ENCODE measurements around the gene PPP1R12B.
"Not testable (repeated sequence)": the region's sequence is repeated elsewhere in the genome, so short reads cannot be mapped to it uniquely, and the experiment has no call there.

The PPP1R12B gene

DNA sequence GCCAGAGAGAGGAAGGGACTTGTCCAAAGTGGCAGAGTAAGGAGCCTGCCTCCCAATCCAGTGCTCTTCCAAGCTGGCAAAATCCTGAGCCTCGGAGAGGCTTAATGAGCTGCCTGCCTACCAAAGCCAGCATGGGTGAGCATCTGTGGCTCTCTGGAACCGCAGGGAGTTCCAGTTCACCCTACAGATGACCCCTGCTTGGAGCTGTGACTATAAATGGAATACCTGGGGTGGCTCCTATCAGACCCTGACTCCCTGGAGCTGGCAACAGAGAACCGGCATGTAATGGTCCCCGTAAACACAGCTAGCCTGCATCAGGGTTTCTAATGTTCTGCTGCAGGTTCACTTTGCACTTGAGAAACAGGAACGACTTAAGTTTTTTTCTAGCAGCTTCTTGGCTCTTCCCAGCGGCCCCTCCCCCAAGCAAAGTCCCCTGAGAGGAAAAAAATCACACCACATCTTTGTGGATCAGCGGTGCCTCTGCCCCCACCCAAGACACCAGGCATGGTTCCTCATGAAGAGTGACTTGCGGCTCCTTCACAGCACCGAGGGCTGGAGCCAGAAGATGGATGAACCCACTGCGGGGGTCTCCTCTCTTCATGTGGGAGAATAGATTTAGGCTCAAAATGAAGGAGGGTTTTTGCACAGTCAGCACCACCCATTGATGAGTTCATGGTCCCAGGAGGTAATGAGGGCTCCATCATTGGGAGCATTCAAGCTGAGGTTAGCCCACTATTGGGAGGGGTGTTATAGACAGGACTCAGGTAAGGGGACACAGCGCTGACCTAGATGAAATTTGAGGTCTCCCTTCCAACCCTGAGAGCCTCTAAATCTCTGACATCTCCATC lies 282.8 kb downstream of the PPP1R12B start:
- no peak for DNase-seq (ENCODE audit: low spot score)

DNA sequence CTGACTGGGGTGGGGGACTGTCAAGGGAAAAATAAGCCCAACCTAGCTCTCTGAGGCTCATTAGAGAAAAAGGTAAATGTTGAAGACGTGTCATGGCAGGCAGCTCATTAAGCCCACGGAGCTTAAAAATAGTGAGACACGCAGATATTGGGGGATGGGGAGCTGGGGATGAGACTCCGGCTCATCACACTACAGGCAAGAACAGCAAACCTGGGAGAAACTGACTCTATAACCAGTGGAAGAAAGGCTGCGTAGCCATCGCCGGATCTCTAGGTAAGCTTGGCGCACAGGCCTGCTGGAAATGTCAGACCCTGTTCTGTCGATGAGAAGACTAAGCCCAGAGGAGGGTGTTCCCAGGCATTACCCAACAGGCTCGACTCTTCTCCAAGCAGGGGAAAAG lies 283.7 kb downstream of the PPP1R12B start:
- DNase-seq (ENCODE audit: low spot score): no peak

DNA sequence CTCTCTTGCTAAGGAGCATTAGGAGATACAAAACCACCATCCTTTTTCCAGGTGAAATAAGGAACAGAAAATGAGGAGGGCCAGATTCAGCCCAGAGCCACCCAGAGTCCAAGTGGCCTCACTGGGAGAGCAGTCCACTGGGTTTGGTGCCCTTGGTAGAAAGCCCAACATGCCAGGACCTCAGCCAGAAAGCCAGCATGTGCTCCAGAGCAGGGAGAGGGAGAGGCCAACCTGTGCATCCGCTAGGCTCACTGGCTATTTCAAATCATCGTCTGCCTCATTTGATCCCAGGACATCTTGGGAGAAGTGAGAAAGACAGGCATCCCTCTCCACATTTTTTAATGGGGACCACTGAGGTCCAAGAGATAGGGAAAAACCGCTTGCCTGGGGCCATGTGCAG lies 287.7 kb downstream of the PPP1R12B start:
- DNase-seq (ENCODE audit: low spot score): not testable (repeated sequence)

DNA sequence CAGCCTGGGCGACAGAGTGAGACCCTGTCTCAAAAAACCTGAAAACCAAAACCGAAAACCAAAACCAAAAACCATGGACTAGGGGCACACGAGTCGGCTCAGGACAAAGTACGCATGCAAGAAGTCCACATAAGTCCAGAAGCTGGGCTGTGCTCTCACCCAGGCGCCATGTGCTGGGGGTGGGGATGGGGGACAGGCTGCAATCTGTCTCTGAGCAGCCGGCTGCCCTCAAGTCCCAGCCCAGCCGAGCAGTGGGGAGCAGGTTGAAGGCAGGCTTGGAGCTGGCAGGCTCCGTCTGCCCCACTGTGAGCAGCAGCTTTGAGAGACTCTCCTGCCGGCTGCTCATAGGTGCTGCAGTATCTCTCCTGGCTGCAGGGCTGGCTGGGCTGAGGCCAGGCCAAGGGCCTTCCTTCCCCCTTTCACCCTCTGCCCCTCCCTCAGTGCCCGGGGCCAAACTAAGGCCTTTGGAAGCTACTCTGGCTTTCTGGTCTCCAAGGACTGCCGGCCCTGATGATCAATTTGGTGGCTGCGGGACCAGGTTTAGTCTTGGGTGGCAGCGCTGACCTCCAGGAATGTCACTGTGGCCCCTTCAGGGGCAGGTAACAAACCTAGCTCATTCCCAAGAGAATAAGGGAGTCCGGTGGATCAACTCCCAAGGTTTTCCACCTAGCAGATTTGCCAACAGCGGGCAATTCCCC lies 289.0 kb downstream of the PPP1R12B start:
- DNase-seq (ENCODE audit: low spot score): not testable (repeated sequence)

DNA sequence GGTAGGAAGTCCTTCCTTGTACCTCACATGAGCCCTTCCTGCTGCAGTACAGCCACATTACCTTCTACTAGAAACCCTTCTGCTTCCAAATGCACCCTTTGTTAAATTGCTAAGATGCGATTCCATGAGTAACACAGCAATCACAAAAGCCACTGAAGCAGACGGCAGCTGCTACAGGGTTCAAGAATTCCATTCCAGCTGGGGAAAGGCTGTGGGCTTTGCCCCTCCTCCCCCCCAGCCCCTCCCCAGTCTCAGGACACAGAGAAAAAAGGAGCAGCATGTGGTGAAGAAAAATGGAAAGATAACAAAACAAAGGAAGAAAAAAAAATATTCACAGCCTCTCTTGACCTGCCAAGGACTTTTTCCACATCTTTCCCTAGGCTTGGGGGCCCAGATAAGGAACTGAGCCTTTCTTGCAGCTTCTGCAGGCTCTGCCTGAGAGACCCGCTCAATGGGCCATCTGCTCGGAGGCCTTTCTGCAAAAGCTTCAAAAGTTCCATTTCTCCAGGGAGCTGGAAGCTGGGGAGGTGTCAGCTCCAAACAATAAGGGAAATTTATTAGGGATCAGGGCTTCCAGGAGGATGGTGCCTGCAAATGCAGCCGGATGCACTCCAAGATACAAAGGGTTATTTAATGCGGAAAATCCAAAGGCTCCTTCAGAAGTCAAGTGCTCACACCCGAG lies 289.7 kb downstream of the PPP1R12B start:
- DNase-seq (ENCODE audit: low spot score): no peak

DNA sequence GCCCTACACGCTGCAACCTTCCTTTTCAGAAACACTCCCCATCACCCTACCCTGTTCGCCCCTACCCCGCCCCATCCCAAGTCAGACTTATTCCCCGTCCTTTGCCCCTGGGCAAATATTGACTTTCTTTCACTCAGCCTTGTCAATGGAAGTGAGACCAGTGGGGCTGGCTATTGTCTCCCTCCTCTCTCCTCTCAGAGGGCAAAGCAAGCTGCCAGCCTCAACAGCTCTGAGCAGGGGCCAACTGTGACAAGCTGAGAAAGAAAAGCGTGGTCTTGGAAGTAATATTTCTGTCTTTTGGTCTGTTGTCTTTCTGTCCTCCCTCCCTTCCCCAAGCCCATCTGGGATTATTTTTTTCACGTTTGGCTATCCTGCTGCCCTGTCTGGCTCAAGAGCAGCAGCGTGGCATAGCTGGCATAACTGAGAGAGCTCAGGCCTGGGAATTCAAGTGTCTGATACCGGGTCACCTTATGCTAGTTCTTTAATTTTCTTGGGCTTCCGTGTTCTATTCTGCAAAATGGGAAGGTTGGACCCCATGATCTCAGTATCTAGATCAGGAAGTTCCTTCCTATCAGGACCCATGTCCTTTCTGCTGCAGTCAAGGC lies 290.3 kb downstream of the PPP1R12B start:
- not testable (repeated sequence) for DNase-seq (ENCODE audit: low spot score)

DNA sequence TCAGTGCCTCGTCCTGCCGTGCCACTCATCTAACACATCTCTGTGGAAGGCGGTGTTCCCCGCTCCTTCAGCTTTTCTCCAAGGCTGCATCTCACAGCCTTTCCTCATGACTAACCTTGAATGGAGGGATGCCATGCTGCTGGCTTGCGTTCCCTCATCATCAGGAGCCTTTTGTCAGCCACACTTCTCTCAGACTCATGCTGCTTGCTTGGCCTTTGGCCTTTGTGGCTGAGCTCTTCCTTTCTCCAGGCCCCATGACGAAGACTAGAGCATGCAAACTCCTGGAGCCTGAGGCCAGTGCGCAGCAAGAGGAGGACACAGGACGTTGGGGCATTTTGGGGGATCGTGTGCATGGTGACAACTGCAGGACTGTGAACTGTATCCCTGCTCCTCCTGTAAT lies 291.0 kb downstream of the PPP1R12B start:
- no peak for DNase-seq (ENCODE audit: low spot score)

DNA sequence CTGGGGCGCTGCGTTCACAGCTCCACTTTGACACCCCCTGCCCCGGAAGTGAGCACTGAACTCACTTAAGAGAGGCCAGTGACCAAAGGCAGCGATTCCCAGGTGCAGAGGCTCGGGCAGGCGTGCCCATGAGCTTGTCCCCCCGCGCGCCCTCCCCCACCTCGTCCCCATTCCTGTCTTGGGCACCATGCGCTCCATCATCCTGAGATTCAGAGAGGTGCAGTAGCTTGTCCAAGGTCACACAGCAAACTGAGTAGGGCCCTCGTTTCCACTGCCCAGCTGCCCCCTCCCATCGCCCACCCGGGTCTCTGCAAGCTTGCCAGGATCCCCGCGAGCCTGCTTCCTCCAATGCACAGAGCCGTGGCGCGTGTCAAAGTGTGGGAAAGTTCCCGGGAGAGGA lies 293.7 kb downstream of the PPP1R12B start:
- no peak for DNase-seq (ENCODE audit: low spot score)
